Measurements from ENCODE around the gene DNAI2.

The DNAI2 gene

DNA sequence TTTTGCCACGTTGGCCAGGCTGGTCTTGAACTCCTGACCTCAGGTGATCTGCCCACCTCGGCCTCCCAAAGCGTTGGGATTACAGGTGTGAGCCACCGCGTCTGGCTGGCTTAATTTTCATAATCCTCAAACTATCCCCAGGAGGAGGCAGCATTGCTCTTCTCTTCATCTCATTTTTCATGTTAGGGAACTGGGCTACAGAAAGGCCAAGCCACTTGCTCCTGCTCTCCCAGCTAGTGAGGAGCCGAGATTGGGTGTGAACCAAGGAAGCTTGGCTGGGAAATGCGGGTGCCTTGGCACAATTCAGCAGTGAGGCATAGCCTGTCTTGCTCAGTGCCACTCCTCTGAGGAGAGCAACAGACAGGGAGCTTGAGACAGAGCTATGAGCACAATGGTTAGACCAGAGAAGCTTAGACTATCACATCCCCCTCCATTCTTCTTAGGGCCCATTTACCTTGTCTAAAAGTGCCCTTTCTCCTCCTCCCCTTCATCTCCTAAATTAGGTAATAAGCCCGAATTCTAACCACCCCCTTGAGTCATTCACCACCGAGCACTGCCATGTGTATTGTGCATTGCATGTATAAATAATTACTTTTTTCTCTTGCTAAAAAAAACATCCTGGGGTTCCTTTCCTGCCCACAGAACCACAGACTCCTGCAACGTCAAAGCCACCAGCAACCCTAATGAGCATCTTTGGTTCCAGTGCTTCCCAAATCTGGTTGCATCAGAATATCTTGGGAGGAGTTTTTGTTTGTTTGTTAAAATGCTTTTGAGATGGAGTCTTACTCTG is 32.0 kb downstream of the DNAI2 start:
- H3K27ac ChIP-seq (ENCODE audit: low read depth, low read length, severe bottlenecking), result no peak overlapping the region
- no peaks in the 10 kb centered on the region for H3K36me3 ChIP-seq (ENCODE audit: control insufficient read depth, insufficient read depth, low read length)
- WGBS, 2 experiments (ENCODE audit: insufficient coverage in 2 of 2), result 81 to 83% methylated on average over 6 to 7 of the region's 10 CpGs
- H3K4me3 ChIP-seq (ENCODE audit: extremely low read depth, insufficient read depth, low read length, poor library complexity, severe bottlenecking), result no peak overlapping the region
- no peaks in the 10 kb centered on the region for H3K9me3 ChIP-seq (ENCODE audit: control insufficient read depth, low read length)
- H3K4me1 ChIP-seq (ENCODE audit: control insufficient read depth, insufficient read depth, low read length, poor library complexity, severe bottlenecking), result no peaks in the 10 kb centered on the region

DNA sequence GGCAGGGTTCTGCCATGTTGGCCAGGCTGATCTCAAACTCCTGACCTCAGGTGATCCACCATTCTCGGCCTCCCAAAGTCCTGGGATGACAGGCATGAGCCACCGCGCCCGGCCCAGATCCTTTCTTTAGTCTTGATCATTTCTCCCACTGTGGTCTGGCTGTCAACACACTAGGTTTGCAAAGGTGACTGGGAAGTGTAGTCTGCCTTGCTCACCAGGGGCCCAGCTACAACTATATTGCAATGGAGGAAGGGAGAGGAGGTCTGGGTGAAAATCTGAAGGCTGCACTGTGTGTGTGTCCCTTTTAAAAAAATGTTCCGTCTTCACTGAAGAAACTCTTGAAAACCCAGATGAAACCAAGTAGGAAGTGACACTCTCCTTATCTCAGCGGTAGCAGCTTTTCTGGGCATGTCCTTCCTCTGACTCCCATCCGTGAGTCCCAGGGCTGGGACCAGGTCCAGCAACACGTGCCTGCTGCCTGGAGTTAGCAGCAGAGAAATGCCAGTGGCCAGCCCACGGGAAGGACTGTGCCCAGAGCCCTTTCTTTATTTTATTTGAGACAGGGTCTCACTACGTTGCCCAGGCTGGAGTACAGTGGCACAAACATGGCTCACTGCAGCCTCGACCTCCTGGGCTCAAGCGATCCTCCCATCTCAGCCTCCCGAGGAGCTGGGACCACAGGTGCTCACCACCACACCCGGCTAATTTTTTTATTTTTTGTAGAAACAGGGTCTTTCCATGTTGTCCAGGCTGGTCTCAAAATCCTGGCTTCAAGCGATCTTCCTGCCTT is 34.1 kb downstream of the DNAI2 start:
- no peaks in the 10 kb centered on the region for H3K4me1 ChIP-seq (ENCODE audit: control insufficient read depth, insufficient read depth, low read length, poor library complexity, severe bottlenecking)
- H3K9me3 ChIP-seq (ENCODE audit: control insufficient read depth, low read length), result peaks cover 5% of the 10 kb centered on the region
- no peak overlapping the region for H3K4me3 ChIP-seq (ENCODE audit: extremely low read depth, insufficient read depth, low read length, poor library complexity, severe bottlenecking)
- H3K36me3 ChIP-seq (ENCODE audit: control insufficient read depth, insufficient read depth, low read length), result no peaks in the 10 kb centered on the region
- 85 to 88% methylated on average over 12 to 14 of the region's 15 CpGs for WGBS, 2 experiments (ENCODE audit: insufficient coverage in 2 of 2)
- no peak overlapping the region for H3K27ac ChIP-seq (ENCODE audit: low read depth, low read length, severe bottlenecking)

DNA sequence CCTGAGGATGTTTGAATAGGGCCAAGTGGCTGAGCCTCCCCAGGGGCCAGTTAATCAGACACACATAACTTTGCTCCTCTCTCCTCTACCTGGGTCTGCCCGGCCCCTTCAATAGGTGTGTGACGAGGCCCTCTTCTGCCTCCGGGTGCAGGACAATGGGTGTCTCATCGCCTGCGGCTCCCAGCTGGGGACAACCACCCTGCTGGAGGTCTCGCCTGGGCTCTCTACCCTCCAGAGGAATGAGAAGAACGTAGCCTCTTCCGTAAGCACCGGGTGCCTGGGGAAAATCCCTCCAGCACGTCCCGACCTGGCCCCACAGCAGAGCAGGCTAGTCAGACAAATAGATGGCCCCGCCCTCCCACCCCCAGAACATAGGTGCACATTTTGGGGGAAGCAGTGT is 35.9 kb downstream of the DNAI2 start:
- H3K36me3 ChIP-seq (ENCODE audit: control insufficient read depth, insufficient read depth, low read length), result no peaks in the 10 kb centered on the region
- 86 to 91% methylated on average over 10 to 11 of the region's 12 CpGs for WGBS, 2 experiments (ENCODE audit: insufficient coverage in 2 of 2)

DNA sequence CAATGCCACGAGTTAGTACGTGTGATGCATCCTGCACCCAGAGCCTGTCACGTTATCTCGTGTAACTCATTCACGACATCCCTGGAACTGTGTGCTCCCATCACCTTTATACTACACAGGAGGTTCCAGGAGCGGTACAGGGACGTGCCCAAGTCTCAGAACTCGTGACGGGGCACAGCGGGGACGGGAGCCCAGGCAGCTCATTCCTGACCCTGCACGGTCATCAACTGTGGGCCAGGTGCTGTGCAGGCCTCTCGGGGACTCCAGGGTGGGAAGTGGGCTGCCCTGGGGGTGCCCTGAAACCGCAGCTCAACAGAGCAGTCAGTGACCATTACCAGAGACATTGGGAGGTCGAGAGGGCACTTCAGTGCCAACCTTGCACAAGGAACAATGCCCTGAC is 40.8 kb downstream of the DNAI2 start:
- 83 to 93% methylated on average over 14 of the region's 15 CpGs for WGBS, 2 experiments (ENCODE audit: insufficient coverage in 2 of 2)
- H3K9me3 ChIP-seq (ENCODE audit: control insufficient read depth, low read length), result peaks cover 5% of the 10 kb centered on the region
- H3K27ac ChIP-seq (ENCODE audit: low read depth, low read length, severe bottlenecking), result no peak overlapping the region
- no peak overlapping the region for H3K4me3 ChIP-seq (ENCODE audit: extremely low read depth, insufficient read depth, low read length, poor library complexity, severe bottlenecking)
- no peaks in the 10 kb centered on the region for H3K36me3 ChIP-seq (ENCODE audit: control insufficient read depth, insufficient read depth, low read length)
- H3K4me1 ChIP-seq (ENCODE audit: control insufficient read depth, insufficient read depth, low read length, poor library complexity, severe bottlenecking), result no peaks in the 10 kb centered on the region

More for the DNA sequence above, 35.9 kb downstream of the DNAI2 start:
- no peak overlapping the region for H3K4me3 ChIP-seq (ENCODE audit: extremely low read depth, insufficient read depth, low read length, poor library complexity, severe bottlenecking)
- H3K27ac ChIP-seq (ENCODE audit: low read depth, low read length, severe bottlenecking), result no peak overlapping the region
- no peaks in the 10 kb centered on the region for H3K4me1 ChIP-seq (ENCODE audit: control insufficient read depth, insufficient read depth, low read length, poor library complexity, severe bottlenecking)
- peaks cover 5% of the 10 kb centered on the region for H3K9me3 ChIP-seq (ENCODE audit: control insufficient read depth, low read length)

DNA sequence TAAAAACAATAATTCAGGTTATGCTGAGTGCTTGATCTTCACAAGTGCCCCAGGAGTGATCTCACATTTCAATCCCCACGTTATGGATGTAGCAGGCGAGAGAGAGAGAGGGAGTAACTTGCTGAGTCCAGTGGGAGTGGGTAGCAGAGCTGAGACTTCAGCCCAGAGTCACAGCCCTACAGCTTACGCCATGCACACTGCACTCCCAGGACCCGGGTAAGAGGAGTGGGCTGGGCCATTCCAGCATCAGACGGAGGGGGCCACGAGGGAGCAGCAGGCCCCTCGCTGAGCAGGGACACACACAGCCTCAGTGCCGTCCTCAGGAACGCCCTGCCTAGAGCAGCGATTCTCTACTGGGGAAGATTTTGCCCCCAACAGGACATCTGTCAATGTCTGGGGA is 42.2 kb downstream of the DNAI2 start:
- Histone ChIP-seq H3K36me3 (ENCODE audit: control insufficient read depth, insufficient read depth, low read length) (no peaks in the 10 kb centered on the region), H3K9me3 (ENCODE audit: control insufficient read depth, low read length) (peaks cover 5% of the 10 kb centered on the region), H3K27ac (ENCODE audit: low read depth, low read length, severe bottlenecking) (no peak overlapping the region), H3K4me1 (ENCODE audit: control insufficient read depth, insufficient read depth, low read length, poor library complexity, severe bottlenecking) (no peaks in the 10 kb centered on the region), H3K4me3 (ENCODE audit: extremely low read depth, insufficient read depth, low read length, poor library complexity, severe bottlenecking) (no peak overlapping the region)
- 76 to 81% methylated on average over 7 to 8 of the region's 10 CpGs for WGBS, 2 experiments (ENCODE audit: insufficient coverage in 2 of 2)

DNA sequence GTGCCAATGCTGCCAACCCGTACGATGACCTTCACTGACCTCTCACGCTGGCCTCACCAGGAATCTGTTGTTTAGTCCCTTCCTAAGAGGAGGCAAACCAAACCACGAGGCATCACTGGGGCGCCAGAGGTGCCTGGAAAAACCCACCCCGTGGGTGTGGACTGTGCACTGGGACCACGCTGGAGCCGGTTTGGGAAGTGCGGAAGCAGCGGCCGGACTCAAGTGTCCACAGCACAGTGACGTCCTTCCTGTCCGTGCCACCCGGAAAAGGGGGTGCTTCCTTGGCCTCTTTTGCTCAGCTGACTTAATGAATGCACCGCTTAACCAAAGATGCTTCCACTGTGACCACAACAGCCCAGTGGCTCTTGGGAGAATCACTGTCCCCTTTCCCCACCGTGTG is 43.0 kb downstream of the DNAI2 start:
- Histone ChIP-seq H3K27ac (ENCODE audit: low read depth, low read length, severe bottlenecking) (no peak overlapping the region), H3K4me3 (ENCODE audit: extremely low read depth, insufficient read depth, low read length, poor library complexity, severe bottlenecking) (no peak overlapping the region), H3K36me3 (ENCODE audit: control insufficient read depth, insufficient read depth, low read length) (no peaks in the 10 kb centered on the region), H3K4me1 (ENCODE audit: control insufficient read depth, insufficient read depth, low read length, poor library complexity, severe bottlenecking) (no peaks in the 10 kb centered on the region), H3K9me3 (ENCODE audit: control insufficient read depth, low read length) (peaks cover 5% of the 10 kb centered on the region)
- 85 to 91% methylated on average over 15 to 16 of the region's 16 CpGs for WGBS, 2 experiments (ENCODE audit: insufficient coverage in 2 of 2)

DNA sequence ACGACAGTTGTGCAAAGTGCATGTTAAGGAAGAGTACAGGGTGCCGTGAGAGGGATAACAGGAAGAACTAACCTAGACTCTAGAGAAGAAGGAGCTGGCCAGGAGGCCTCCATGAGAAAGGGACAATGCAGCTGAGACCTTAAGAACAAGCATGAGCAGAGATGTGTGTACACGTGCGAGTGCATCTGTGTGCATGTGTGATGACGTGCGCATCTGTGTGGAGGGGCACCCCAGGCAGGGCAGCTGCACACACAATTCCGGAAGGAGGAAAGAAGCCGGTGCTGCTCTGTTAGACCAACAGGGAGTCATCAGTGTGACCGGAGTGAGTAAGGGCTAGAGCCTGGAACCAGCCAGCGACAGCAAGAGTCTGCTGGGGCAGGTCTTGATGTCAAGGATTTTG is 44.4 kb downstream of the DNAI2 start:
- 90 to 93% methylated on average over 10 of the region's 10 CpGs for WGBS, 2 experiments (ENCODE audit: insufficient coverage in 2 of 2)
- Histone ChIP-seq H3K9me3 (ENCODE audit: control insufficient read depth, low read length) (no peaks in the 10 kb centered on the region), H3K4me3 (ENCODE audit: extremely low read depth, insufficient read depth, low read length, poor library complexity, severe bottlenecking) (no peak overlapping the region), H3K4me1 (ENCODE audit: control insufficient read depth, insufficient read depth, low read length, poor library complexity, severe bottlenecking) (no peaks in the 10 kb centered on the region), H3K36me3 (ENCODE audit: control insufficient read depth, insufficient read depth, low read length) (no peaks in the 10 kb centered on the region), H3K27ac (ENCODE audit: low read depth, low read length, severe bottlenecking) (no peak overlapping the region)

DNA sequence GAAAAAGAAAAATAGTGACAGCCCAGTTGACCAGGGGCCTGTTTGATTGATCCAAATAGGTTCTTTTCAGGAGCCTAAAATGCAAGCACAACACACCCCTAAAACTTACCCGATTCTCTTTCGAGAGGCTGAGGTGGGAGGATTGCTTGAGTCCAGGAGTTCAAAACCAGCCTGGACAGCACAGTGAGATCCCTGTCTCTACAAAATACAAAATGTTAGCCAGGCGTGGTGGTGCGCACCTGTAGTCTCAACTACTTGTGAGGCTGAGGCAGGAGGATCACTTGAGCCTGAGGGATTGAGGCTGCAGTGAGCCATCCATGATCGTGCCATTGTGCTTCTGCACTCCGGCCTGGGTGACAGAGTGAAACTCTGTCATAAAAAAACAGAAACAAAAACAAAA is 50.5 kb downstream of the DNAI2 start:
- WGBS, 2 experiments (ENCODE audit: insufficient coverage in 2 of 2), result 90 to 100% methylated on average over 2 of the region's 6 CpGs
- no peaks in the 10 kb centered on the region for H3K9me3 ChIP-seq (ENCODE audit: control insufficient read depth, low read length)
- no peak overlapping the region for H3K4me3 ChIP-seq (ENCODE audit: extremely low read depth, insufficient read depth, low read length, poor library complexity, severe bottlenecking)
- no peak overlapping the region for H3K27ac ChIP-seq (ENCODE audit: low read depth, low read length, severe bottlenecking)
- peaks cover 8% of the 10 kb centered on the region for H3K4me1 ChIP-seq (ENCODE audit: control insufficient read depth, insufficient read depth, low read length, poor library complexity, severe bottlenecking)
- no peaks in the 10 kb centered on the region for H3K36me3 ChIP-seq (ENCODE audit: control insufficient read depth, insufficient read depth, low read length)

DNA sequence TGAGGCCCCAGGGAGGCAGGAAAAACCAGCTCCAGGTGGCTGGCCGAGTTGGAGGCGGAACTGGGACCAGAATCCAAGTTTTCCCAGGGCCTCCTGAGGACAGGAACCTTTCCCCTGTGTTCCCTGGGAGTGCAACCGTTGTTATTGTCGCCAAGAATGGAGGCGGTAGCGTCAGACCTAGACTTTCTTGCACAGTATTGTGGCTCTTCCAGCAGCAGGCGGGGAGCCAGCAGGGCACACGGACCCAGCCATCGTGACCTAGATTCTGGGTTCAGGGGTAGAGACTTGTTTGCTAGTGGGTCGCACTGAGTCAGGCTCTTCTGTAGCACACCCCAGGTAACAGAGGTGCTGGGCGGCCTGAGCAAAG is 51.3 kb downstream of the DNAI2 start:
- Histone ChIP-seq H3K27ac (ENCODE audit: low read depth, low read length, severe bottlenecking) (no peak overlapping the region), H3K36me3 (ENCODE audit: control insufficient read depth, insufficient read depth, low read length) (no peaks in the 10 kb centered on the region), H3K4me1 (ENCODE audit: control insufficient read depth, insufficient read depth, low read length, poor library complexity, severe bottlenecking) (peaks cover 8% of the 10 kb centered on the region), H3K4me3 (ENCODE audit: extremely low read depth, insufficient read depth, low read length, poor library complexity, severe bottlenecking) (no peak overlapping the region), H3K9me3 (ENCODE audit: control insufficient read depth, low read length) (no peaks in the 10 kb centered on the region)
- 63 to 66% methylated on average over 11 of the region's 11 CpGs for WGBS, 2 experiments (ENCODE audit: insufficient coverage in 2 of 2)

DNA sequence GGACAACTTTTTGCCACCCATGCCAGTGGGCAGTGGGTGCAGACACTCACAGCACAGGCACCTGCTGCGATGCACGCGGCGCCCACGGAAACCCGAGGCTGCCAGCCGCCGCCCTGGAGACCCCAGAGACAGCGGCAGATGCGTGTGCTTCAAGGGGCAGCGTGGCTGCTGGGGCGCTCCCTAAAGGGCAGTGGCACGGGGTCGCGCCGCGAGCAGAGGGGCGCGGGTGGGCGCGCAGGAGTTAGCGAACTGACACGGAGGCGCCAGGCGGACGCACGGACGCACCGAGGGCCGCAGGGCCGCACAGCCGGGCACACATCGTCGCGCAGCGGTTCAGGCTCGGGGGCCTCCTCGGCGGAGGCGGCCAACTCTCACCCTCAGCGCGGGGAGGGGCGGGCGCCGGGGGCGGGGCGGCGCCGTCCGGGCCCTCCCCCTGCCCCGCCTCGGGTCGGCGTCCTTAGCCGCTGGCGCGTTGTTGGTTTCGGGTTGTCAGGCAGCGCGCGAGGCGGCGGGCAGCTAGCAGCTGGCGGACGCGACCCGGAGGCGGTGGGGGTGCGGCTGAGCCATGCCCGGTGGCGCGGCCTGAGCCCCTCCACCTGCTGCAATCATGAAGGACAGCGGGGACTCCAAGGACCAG is 51.8 kb downstream of the DNAI2 start, which contains the start of gene KIF19:
TSS of gene KIF19 (plus strand) at position 484 of the 637 bp plus-strand sequence. CDS start at position 608, 124 bp downstream.
- Histone ChIP-seq H3K4me3 (ENCODE audit: extremely low read depth, insufficient read depth, low read length, poor library complexity, severe bottlenecking) (peak within 1 kb of the TSS; percentile 25), H3K36me3 (ENCODE audit: control insufficient read depth, insufficient read depth, low read length) (no peaks in the 10 kb centered on the region), H3K4me1 (ENCODE audit: control insufficient read depth, insufficient read depth, low read length, poor library complexity, severe bottlenecking) (peaks cover 8% of the 10 kb centered on the region), H3K27ac (ENCODE audit: low read depth, low read length, severe bottlenecking) (no peak within 1 kb of the TSS), H3K9me3 (ENCODE audit: control insufficient read depth, low read length) (no peaks in the 10 kb centered on the region)
- 6 to 7% methylated on average over 56 to 72 of the region's 73 CpGs for WGBS, 2 experiments (ENCODE audit: insufficient coverage in 2 of 2)
